Neural progenitor cell (in vitro differentiated cells): ENCODE results near the gene SMG1. TPM values are rescaled to one million over a fixed set of nuclear protein-coding genes. Genes with fewer than 3 reads are reported as not detected.

ENCODE experiments used
- DNase-seq: peaks from one replicate; pipeline ENCODE4 v3.0.0-alpha.2; 2016; ENCODE audit warnings: low spot score
- H2AFZ ChIP-seq: fragments of 200-600 bp; sonication (generic); replicated peaks from 2 replicates; pipeline ENCODE4 v1.6.1; 2016; ENCODE audit warnings: antibody characterized with exemption
- H3F3A ChIP-seq: fragments of 200-600 bp; sonication (generic); 2 replicates; pipeline ENCODE4 v1.6.1; 2016; ENCODE audit warnings: antibody characterized with exemption, low read depth
- H3K27ac ChIP-seq: fragments of 200-600 bp; sonication (generic); 2 replicates; pipeline ENCODE4 v1.5.1; 2016; ENCODE audit warnings: mild to moderate bottlenecking
- H3K27me3 ChIP-seq: fragments of 200-600 bp; sonication (generic); 2 replicates; pipeline ENCODE4 v1.6.1; 2016; ENCODE audit warnings: mild to moderate bottlenecking, moderate library complexity
- H3K36me3 ChIP-seq: fragments of 200-600 bp; sonication (generic); 2 replicates; pipeline ENCODE4 v1.5.1; 2016
- H3K4me1 ChIP-seq: fragments of 200-600 bp; sonication (generic); 2 replicates; pipeline ENCODE4 v1.6.1; 2016; ENCODE audit warnings: mixed run types
- H3K4me2 ChIP-seq: fragments of 200-600 bp; sonication (generic); 2 replicates; pipeline ENCODE4 v1.6.1; 2016
- H3K4me3 ChIP-seq: fragments of 200-600 bp; sonication (generic); 2 replicates; pipeline ENCODE4 v1.5.1; 2016
- H3K79me2 ChIP-seq: fragments of 200-600 bp; sonication (generic); 2 replicates; pipeline ENCODE4 v1.6.1; 2016; ENCODE audit warnings: low read depth
- H3K9ac ChIP-seq: fragments of 200-600 bp; sonication (generic); 2 replicates; pipeline ENCODE4 v1.6.1; 2016
- H3K9me3 ChIP-seq: fragments of 200-600 bp; sonication (generic); 2 replicates; pipeline ENCODE4 v1.5.1; 2016; ENCODE audit warnings: low read depth
- H4K20me1 ChIP-seq: fragments of 200-600 bp; sonication (generic); 2 replicates; pipeline ENCODE4 v1.6.1; 2016; ENCODE audit warnings: low read depth
- H3K27ac Mint-ChIP-seq: 3 replicates; pipeline ENCODE4 v1.8.0; 2021; ENCODE audit warnings: mixed read lengths
- H3K27me3 Mint-ChIP-seq: 2 replicates; pipeline ENCODE4 v1.8.0; 2022; ENCODE audit warnings: low read depth, mild to moderate bottlenecking, inconsistent platforms, moderate library complexity, mixed read lengths; ENCODE audit not compliant: insufficient read depth
- H3K36me3 Mint-ChIP-seq: 3 replicates; pipeline ENCODE4 v1.8.0; 2021; ENCODE audit warnings: mixed read lengths
- H3K4me1 Mint-ChIP-seq: 3 replicates; pipeline ENCODE4 v1.8.0; 2021; ENCODE audit warnings: mixed read lengths
- H3K4me3 Mint-ChIP-seq: 3 replicates; pipeline ENCODE4 v1.8.0; 2021; ENCODE audit warnings: mild to moderate bottlenecking, moderate library complexity, mixed read lengths
- H3K9me3 Mint-ChIP-seq: 3 replicates; pipeline ENCODE4 v1.8.0; 2020; ENCODE audit warnings: mixed read lengths
- EZH2 ChIP-seq: fragments of 200-600 bp; sonication (generic); IDR thresholded peaks from 2 replicates; pipeline ENCODE4 v1.6.1; 2017; ENCODE audit warnings: antibody characterized with exemption, mild to moderate bottlenecking, moderate library complexity
- EZH2phosphoT487 ChIP-seq: fragments of 200-600 bp; sonication (generic); IDR thresholded peaks from 2 replicates; pipeline ENCODE4 v1.6.1; 2017; ENCODE audit warnings: antibody characterized with exemption
- total RNA-seq: library from RNA; depleted of rRNA; stranded (reverse); fragments of >200 nt; gene quantifications from 2 replicates; pipeline ENCODE4 v1.2.3, GENCODE V29; 2015; ENCODE audit warnings: low replicate concordance
- TF ChIP-seq, protein P1 (sequence below): fragments of 200-600 bp; sonication (generic); IDR thresholded peaks from 2 replicates; pipeline ENCODE4 v1.5.1; 2017; ENCODE audit warnings: antibody characterized with exemption, mild to moderate bottlenecking

SMG1 gene
- total RNA-seq, 1 donor from 2014 or later: 69.7 TPM

DNA sequence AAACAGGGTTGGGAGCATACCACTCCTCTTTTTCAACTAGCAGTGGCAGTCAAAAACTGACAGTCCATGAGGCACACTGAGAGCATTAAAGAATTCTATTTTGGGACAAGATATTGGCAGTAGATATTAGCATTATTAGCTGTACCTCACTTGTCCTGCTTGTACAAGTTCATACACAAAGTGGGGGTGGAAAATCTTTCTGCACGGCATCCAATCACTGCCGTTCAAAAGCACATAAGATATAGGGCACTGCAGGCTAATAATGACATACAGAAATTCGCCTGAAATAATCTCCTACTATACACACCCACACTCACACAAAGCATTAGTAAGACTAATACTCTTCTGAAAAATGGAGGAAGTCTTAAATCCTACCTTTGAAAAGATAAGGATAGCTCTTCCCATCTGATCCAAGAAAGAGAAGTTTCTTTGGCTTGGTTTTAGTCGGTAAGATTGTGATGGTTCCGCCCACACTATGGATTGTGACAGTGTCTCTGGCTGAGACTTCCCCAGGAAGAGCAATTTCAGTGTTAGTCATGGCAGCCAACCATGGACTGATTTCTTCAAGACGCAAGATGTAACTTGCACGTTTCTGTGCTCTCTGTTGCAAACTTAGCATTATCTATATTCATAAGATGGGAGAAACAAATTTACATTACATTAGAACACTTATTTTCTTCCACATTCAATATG lies 84.2 kb downstream of the SMG1 start:
- Histone ChIP-seq H3K36me3 (peaks cover 62% of the 10 kb centered on the region), H3K4me3 (no peak overlapping the region), H3K4me2 (no peak overlapping the region), H3K79me2 (peaks cover 9% of the 10 kb centered on the region), H3K9me3 (no peaks in the 10 kb centered on the region), H3K27me3 (no peaks in the 10 kb centered on the region), H2AFZ (no peak overlapping the region), H3F3A (peaks cover 9% of the 10 kb centered on the region), H3K9ac (no peak overlapping the region), H3K27ac (no peak overlapping the region), H3K4me1 (no peaks in the 10 kb centered on the region), H4K20me1 (peaks cover 5% of the 10 kb centered on the region)
- Mint-ChIP-seq H3K9me3 (no peaks in the 10 kb centered on the region), H3K27me3 (no peaks in the 10 kb centered on the region), H3K36me3 (peaks cover 48% of the 10 kb centered on the region), H3K4me1 (no peaks in the 10 kb centered on the region), H3K4me3 (no peak overlapping the region), H3K27ac (no peak overlapping the region)
- no peak for DNase-seq
- no peak for TF ChIP-seq EZH2phosphoT487
- TF ChIP-seq EZH2: no peak
- TF ChIP-seq, protein P1, sequence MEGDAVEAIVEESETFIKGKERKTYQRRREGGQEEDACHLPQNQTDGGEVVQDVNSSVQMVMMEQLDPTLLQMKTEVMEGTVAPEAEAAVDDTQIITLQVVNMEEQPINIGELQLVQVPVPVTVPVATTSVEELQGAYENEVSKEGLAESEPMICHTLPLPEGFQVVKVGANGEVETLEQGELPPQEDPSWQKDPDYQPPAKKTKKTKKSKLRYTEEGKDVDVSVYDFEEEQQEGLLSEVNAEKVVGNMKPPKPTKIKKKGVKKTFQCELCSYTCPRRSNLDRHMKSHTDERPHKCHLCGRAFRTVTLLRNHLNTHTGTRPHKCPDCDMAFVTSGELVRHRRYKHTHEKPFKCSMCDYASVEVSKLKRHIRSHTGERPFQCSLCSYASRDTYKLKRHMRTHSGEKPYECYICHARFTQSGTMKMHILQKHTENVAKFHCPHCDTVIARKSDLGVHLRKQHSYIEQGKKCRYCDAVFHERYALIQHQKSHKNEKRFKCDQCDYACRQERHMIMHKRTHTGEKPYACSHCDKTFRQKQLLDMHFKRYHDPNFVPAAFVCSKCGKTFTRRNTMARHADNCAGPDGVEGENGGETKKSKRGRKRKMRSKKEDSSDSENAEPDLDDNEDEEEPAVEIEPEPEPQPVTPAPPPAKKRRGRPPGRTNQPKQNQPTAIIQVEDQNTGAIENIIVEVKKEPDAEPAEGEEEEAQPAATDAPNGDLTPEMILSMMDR: no peak

DNA sequence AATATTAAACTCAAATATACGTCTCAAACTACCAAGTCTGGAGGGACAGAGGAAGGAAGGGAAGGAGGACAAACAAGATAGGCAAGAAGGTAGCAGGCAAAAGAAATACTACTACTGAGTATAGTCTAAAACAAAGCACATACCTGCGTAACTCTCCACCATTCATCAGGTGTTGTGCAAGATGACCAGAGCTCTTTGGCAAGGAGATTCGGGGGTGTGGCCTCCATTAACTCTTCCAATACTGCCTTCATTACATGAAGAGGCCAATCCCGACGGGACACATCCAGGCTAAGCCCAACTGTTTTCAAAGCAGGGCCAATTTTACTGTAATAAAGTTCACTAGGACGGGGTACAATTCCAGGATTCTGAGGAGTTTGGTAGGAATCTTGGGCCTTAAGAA lies 86.7 kb downstream of the SMG1 start:
- Mint-ChIP-seq H3K36me3 (peaks cover 59% of the 10 kb centered on the region), H3K27me3 (no peaks in the 10 kb centered on the region), H3K27ac (no peak overlapping the region), H3K4me1 (no peaks in the 10 kb centered on the region), H3K4me3 (no peak overlapping the region), H3K9me3 (no peaks in the 10 kb centered on the region)
- Histone ChIP-seq H3K36me3 (peaks cover 48% of the 10 kb centered on the region), H4K20me1 (peaks cover 5% of the 10 kb centered on the region), H3K9ac (no peak overlapping the region), H3F3A (peaks cover 11% of the 10 kb centered on the region), H3K27me3 (no peaks in the 10 kb centered on the region), H3K4me2 (no peak overlapping the region), H3K4me1 (no peaks in the 10 kb centered on the region), H3K4me3 (no peak overlapping the region), H3K9me3 (no peaks in the 10 kb centered on the region), H2AFZ (no peak overlapping the region), H3K27ac (peak overlapping the region; percentile 23), H3K79me2 (peaks cover 9% of the 10 kb centered on the region)
- no peak for DNase-seq
- no peak for TF ChIP-seq EZH2phosphoT487
- TF ChIP-seq, protein P1: no peak
- no peak for TF ChIP-seq EZH2

DNA sequence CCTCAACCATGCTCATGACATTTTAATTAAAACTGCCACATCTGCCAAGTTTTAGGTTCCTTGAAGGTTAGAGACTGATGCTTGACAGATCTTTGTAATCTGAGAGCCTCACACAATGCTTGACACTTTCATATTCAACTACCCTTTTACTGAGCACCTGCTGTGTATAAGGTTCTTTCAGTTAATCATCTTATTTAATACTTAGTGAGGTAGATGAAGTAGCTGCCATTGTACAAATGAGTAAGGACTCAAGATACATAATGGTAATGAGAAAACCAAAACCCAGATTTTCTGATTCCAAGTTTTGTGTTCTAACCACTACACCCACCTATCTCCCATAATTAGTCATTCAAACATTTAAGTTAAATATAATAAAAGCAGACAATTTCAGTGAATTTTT lies 89.5 kb downstream of the SMG1 start:
- Histone ChIP-seq H4K20me1 (peaks cover 15% of the 10 kb centered on the region), H3K4me1 (peaks cover 15% of the 10 kb centered on the region), H3K4me2 (no peak overlapping the region), H3K9ac (no peak overlapping the region), H3K9me3 (no peaks in the 10 kb centered on the region), H2AFZ (no peak overlapping the region), H3K36me3 (peaks cover 60% of the 10 kb centered on the region), H3K79me2 (no peaks in the 10 kb centered on the region), H3F3A (peaks cover 31% of the 10 kb centered on the region), H3K27me3 (no peaks in the 10 kb centered on the region), H3K4me3 (no peak overlapping the region), H3K27ac (no peak overlapping the region)
- Mint-ChIP-seq H3K36me3 (peaks cover 55% of the 10 kb centered on the region), H3K4me1 (peaks cover 14% of the 10 kb centered on the region), H3K27ac (no peak overlapping the region), H3K9me3 (no peaks in the 10 kb centered on the region), H3K27me3 (no peaks in the 10 kb centered on the region), H3K4me3 (no peak overlapping the region)
- DNase-seq: no peak
- no peak for TF ChIP-seq EZH2
- TF ChIP-seq, protein P1: no peak
- no peak for TF ChIP-seq EZH2phosphoT487
